H1 (cell line): Measurements from ENCODE around the gene USP37. TPM values are rescaled to one million over a fixed set of nuclear protein-coding genes. Genes with fewer than 3 reads are reported as not detected.

Experiments
- CTCF ChIA-PET: fragments of 300-600 bp; sonication (Branson Sonifier 250); formaldehyde crosslinking; loops from one replicate; lab custom pipeline; 2021; ENCODE audit not compliant: partially characterized antibody; lab: Charles Lee
- POLR2A ChIA-PET: fragments of 300-600 bp; sonication (Branson Sonifier 250); formaldehyde crosslinking; loops from one replicate; lab custom pipeline; 2021; ENCODE audit warnings: inconsistent platforms; ENCODE audit not compliant: partially characterized antibody; lab: Charles Lee
- DNase-seq, 2 experiments: peaks; one replicate each; pipeline versions ENCODE4 v3.0.0 to v3.0.0-alpha.2; 2010 to 2022; ENCODE audit warnings: low spot score in 2 of 2, low read depth in 1 of 2, mixed read lengths in 1 of 2
- FAIRE-seq: peaks from 2 replicates; lab custom pipeline; 2011; peaks lifted over from hg19 to GRCh38; lab: Jason Lieb, UNC
- H2AFZ ChIP-seq: 2 replicates; pipeline ENCODE4 v1.8.1; 2012; ENCODE audit warnings: low read length, inconsistent platforms
- H2AK5ac ChIP-seq: 2 replicates; pipeline ENCODE4 v1.6.1; 2013; ENCODE audit warnings: low read depth, low read length
- H2BK120ac ChIP-seq: replicated peaks from 2 replicates; pipeline ENCODE3; 2013; ENCODE audit warnings: low read depth, low read length, inconsistent platforms
- H2BK12ac ChIP-seq: 2 replicates; pipeline ENCODE4 v1.6.1; 2013; ENCODE audit warnings: low read depth, low read length
- H2BK15ac ChIP-seq: 2 replicates; pipeline ENCODE4 v1.6.1; 2013; ENCODE audit warnings: low read length
- H2BK20ac ChIP-seq: 2 replicates; pipeline ENCODE4 v1.6.1; 2013; ENCODE audit warnings: low read length
- H2BK5ac ChIP-seq: 2 replicates; pipeline ENCODE4 v1.6.1; 2013; ENCODE audit warnings: low read depth, low read length
- H3K14ac ChIP-seq: 2 replicates; pipeline ENCODE4 v1.6.1; 2013; ENCODE audit warnings: inconsistent platforms; ENCODE audit not compliant: insufficient read length
- H3K18ac ChIP-seq: 2 replicates; pipeline ENCODE4 v1.6.1; 2013; ENCODE audit warnings: low read length; ENCODE audit errors: extremely low read depth
- H3K23ac ChIP-seq: 2 replicates; pipeline ENCODE4 v1.6.1; 2013; ENCODE audit warnings: inconsistent platforms; ENCODE audit not compliant: insufficient read length
- H3K23me2 ChIP-seq: 2 replicates; pipeline ENCODE4 v1.6.1; 2013; ENCODE audit warnings: low read depth, low read length
- H3K27ac ChIP-seq: 2 replicates; pipeline ENCODE4 v1.6.1; 2011; ENCODE audit warnings: low read depth, low read length, inconsistent platforms
- H3K27me3 ChIP-seq, 4 experiments: replicated peaks in 1 of 4; 1 replicate in 1 of 4; 2 replicates in 3 of 4; pipeline versions ENCODE4 v1.6.1 to v1.8.1; 2011 to 2013; ENCODE audit warnings: low read length in 3 of 4, mild to moderate bottlenecking in 3 of 4, inconsistent platforms in 2 of 4, mixed read lengths in 2 of 4, moderate library complexity in 1 of 4; ENCODE audit not compliant: control insufficient read depth in 3 of 4, insufficient read depth in 3 of 4; ENCODE audit errors: extremely low read depth in 1 of 4
- H3K36me3 ChIP-seq, 4 experiments: 2 replicates each; pipeline versions ENCODE4 v1.6.1 to v1.8.1; 2011 to 2013; ENCODE audit warnings: mild to moderate bottlenecking in 4 of 4, low read length in 3 of 4, moderate library complexity in 2 of 4, control low read depth in 1 of 4, inconsistent platforms in 1 of 4; ENCODE audit not compliant: insufficient read depth in 4 of 4, control insufficient read depth in 2 of 4
- H3K4ac ChIP-seq: replicated peaks from 2 replicates; pipeline ENCODE3; 2013; ENCODE audit warnings: low read length, low read depth, mixed read lengths, inconsistent platforms; ENCODE audit not compliant: insufficient read length
- H3K4me1 ChIP-seq, 4 experiments: replicated peaks in 1 of 4; 1 replicate in 1 of 4; 2 replicates in 3 of 4; pipeline versions ENCODE4 v1.6.1 to v1.8.1; 2011 to 2013; ENCODE audit warnings: low read length in 3 of 4, inconsistent platforms in 2 of 4, mixed read lengths in 1 of 4; ENCODE audit not compliant: insufficient read depth in 4 of 4, control insufficient read depth in 3 of 4
- H3K4me2 ChIP-seq, 2 experiments: 2 replicates each; pipeline versions ENCODE4 v1.6.1 to v1.8.1; 2011 to 2013; ENCODE audit warnings: low read depth in 2 of 2, low read length in 2 of 2, control low read depth in 1 of 2, inconsistent platforms in 1 of 2, mild to moderate bottlenecking in 1 of 2; ENCODE audit not compliant: insufficient read depth in 1 of 2
- H3K4me3 ChIP-seq, 4 experiments: fragments of 200-600, 300-600 bp in 1 of 4; sonication (generic), shearing (Covaris generic), sonication (Bioruptor Twin) in 1 of 4; 2 replicates each; pipeline versions ENCODE4 v1.5.1 to v1.8.1; 2011 to 2016; ENCODE audit warnings: low read length in 4 of 4, low read depth in 3 of 4, control low read depth in 2 of 4, inconsistent platforms in 2 of 4, mild to moderate bottlenecking in 2 of 4, mixed read lengths in 1 of 4, moderate library complexity in 1 of 4; ENCODE audit not compliant: insufficient read depth in 2 of 4; ENCODE audit errors: extremely low read depth in 1 of 4
- H3K56ac ChIP-seq: replicated peaks from 2 replicates; pipeline ENCODE3; 2013; ENCODE audit warnings: low read depth, mild to moderate bottlenecking, mixed read lengths, low read length, inconsistent platforms; ENCODE audit not compliant: insufficient read length
- H3K79me1 ChIP-seq: 2 replicates; pipeline ENCODE4 v1.6.1; 2013; ENCODE audit warnings: low read depth, low read length, control low read depth
- H3K79me2 ChIP-seq, 2 experiments: 2 replicates each; pipeline versions ENCODE4 v1.6.1 to v1.8.1; 2012 to 2013; ENCODE audit warnings: low read length in 2 of 2, mild to moderate bottlenecking in 2 of 2, inconsistent platforms in 1 of 2; ENCODE audit not compliant: insufficient read depth in 2 of 2, control insufficient read depth in 1 of 2
- H3K9ac ChIP-seq, 4 experiments: replicated peaks in 1 of 4; 1 replicate in 1 of 4; 2 replicates in 3 of 4; pipeline versions ENCODE4 v1.6.1 to v1.8.1; 2011 to 2013; ENCODE audit warnings: low read depth in 3 of 4, low read length in 3 of 4, control low read depth in 2 of 4, mild to moderate bottlenecking in 2 of 4, moderate library complexity in 2 of 4, inconsistent platforms in 1 of 4; ENCODE audit errors: extremely low read depth in 1 of 4
- H3K9me3 ChIP-seq, 2 experiments: 2 replicates each; pipeline versions ENCODE4 v1.6.1 to v1.8.1; 2012 to 2013; ENCODE audit warnings: mild to moderate bottlenecking in 2 of 2, moderate library complexity in 2 of 2, control low read depth in 1 of 2, inconsistent platforms in 1 of 2, low read depth in 1 of 2, low read length in 1 of 2, mixed read lengths in 1 of 2; ENCODE audit not compliant: insufficient read depth in 2 of 2
- H4K20me1 ChIP-seq, 2 experiments: replicated peaks in 1 of 2; 2 replicates each; pipeline versions ENCODE3 to v1.8.1; 2011 to 2013; ENCODE audit warnings: inconsistent platforms in 2 of 2, low read length in 2 of 2, mild to moderate bottlenecking in 1 of 2; ENCODE audit not compliant: insufficient read depth in 2 of 2, control insufficient read depth in 1 of 2
- H4K5ac ChIP-seq: 2 replicates; pipeline ENCODE4 v1.6.1; 2013; ENCODE audit warnings: low read length, low read depth, mixed read lengths, inconsistent platforms; ENCODE audit not compliant: insufficient read length
- H4K8ac ChIP-seq: 2 replicates; pipeline ENCODE4 v1.8.0; 2013; ENCODE audit warnings: mild to moderate bottlenecking, moderate library complexity, low read length, inconsistent platforms; ENCODE audit not compliant: insufficient read depth; ENCODE audit errors: extremely low read depth
- H4K91ac ChIP-seq: replicated peaks from 2 replicates; pipeline ENCODE3; 2013; ENCODE audit warnings: low read length, mixed read lengths, inconsistent platforms; ENCODE audit not compliant: insufficient read length
- SUZ12 ChIP-seq: fragments of 200-600 bp; sonication (generic); IDR thresholded peaks from 2 replicates; pipeline ENCODE4 v1.6.1; 2012; ENCODE audit warnings: mild to moderate bottlenecking, inconsistent platforms, low read length, moderate library complexity, mixed read lengths
- USF2 ChIP-seq: IDR thresholded peaks from 2 replicates; pipeline ENCODE4 v1.6.1; 2011; ENCODE audit warnings: low read length, improper control_type of control experiment
- WGBS, 2 experiments: shearing (Covaris generic) in 1 of 2; methylation state at CpG; one replicate each; pipeline versions ENCODE4 v1.1.6 to v1.1.7; 2013 to 2015; ENCODE audit warnings: low lambda C conversion rate in 2 of 2, mixed read lengths in 2 of 2, inconsistent platforms in 1 of 2, low coverage in 1 of 2, missing lambda C conversion rate in 1 of 2; ENCODE audit not compliant: insufficient replicate concordance in 2 of 2, insufficient coverage in 1 of 2, insufficient read length in 1 of 2; ENCODE audit errors: extremely low coverage in 1 of 2, missing lambda C conversion rate in 1 of 2; 5-methylcytosine and 5-hydroxymethylcytosine counted together
- polyA plus RNA-seq, 7 experiments: library from polyadenylated mRNA; depleted of rRNA in 3 of 7; stranded (reverse) in 5 of 7; unstranded in 2 of 7; fragments of >200 nt in 5 of 7; fragments of 200-250 nt in 2 of 7; gene quantifications; 1 replicate in 5 of 7; 2 replicates in 1 of 7; 4 replicates in 1 of 7; pipeline versions ENCODE4 v1.2.1 to v1.2.3, GENCODE V29; 2011 to 2013; ENCODE audit warnings: missing spikeins in 2 of 7, mixed read lengths in 2 of 7
- total RNA-seq: library from RNA; stranded (reverse); fragmentation: NEBNext Ultra II Directional; extraction: Animal tissue kit (Norgen Biotek cat#: 25700); gene quantifications from 2 replicates; pipeline ENCODE4 v1.2.1, GENCODE V29; 2021
- TF ChIP-seq, protein P1 (sequence below): IDR thresholded peaks from 2 replicates; pipeline ENCODE4 v1.6.1; 2012; ENCODE audit warnings: inconsistent platforms

The USP37 gene
- total and polyA plus RNA-seq, 2 of the 8 experiments (the other 6 are each of a cell fraction or from before 2014, with no cell fraction given), result 3.8 to 29.1 TPM

DNA sequence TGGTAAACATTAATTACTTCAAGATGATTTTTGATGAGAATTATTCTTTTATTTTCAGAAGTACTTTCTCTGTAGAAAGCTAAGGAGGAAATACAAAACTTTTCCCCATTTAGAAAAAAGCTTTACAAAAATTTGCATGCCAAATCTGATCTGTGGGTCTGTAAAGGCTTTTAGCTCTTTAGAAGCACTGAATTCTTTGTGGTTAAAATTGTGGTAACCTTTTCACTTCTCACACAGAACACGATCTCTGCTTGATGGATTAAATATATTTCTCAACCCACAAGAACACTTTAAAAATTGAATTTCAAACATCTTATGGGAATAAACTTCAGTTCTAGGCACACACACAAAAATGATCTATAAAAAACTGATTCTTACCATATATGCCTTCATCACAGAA, 85.5 kb downstream of the USP37 start:
- H3K27me3 ChIP-seq, result no peaks in the 10 kb centered on the region
- H3K9ac ChIP-seq, result no peak overlapping the region
- no peak overlapping the region for H3K14ac ChIP-seq
- H3K9me3 ChIP-seq, result no peaks in the 10 kb centered on the region
- H2AFZ ChIP-seq, result no peak overlapping the region
- no peak overlapping the region for H2BK20ac ChIP-seq
- H3K4me2 ChIP-seq, result no peak overlapping the region
- H2AK5ac ChIP-seq, result no peak overlapping the region
- no peak overlapping the region for H2BK12ac ChIP-seq
- FAIRE-seq (no peak), DNase-seq (no peak)
- H3K4me3 ChIP-seq, result no peak overlapping the region
- POLR2A ChIA-PET, result no interaction called here
- H4K8ac ChIP-seq, result no peak overlapping the region
- H4K20me1 ChIP-seq, result no peaks in the 10 kb centered on the region
- no peak overlapping the region for H4K91ac ChIP-seq
- CTCF ChIA-PET, result no interaction called here
- H3K56ac ChIP-seq, result no peak overlapping the region
- H3K36me3 ChIP-seq, result peaks cover 3 to 43% (median 23%) of the 10 kb centered on the region in 4 experiments; a peak in 5 of 8 replicates
- no peaks in the 10 kb centered on the region for H3K79me1 ChIP-seq
- no peak overlapping the region for H3K23ac ChIP-seq
- no peak overlapping the region for H2BK5ac ChIP-seq
- no peaks in the 10 kb centered on the region for H3K79me2 ChIP-seq
- H2BK15ac ChIP-seq, result no peak overlapping the region
- H3K27ac ChIP-seq, result no peak overlapping the region
- H3K23me2 ChIP-seq, result no peaks in the 10 kb centered on the region
- TF ChIP-seq USF2, result no peak
- TF ChIP-seq, protein P1, sequence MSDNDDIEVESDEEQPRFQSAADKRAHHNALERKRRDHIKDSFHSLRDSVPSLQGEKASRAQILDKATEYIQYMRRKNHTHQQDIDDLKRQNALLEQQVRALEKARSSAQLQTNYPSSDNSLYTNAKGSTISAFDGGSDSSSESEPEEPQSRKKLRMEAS, result no peak
- no peak for TF ChIP-seq SUZ12
- no peak overlapping the region for H2BK120ac ChIP-seq
- no peaks in the 10 kb centered on the region for H3K4me1 ChIP-seq
- no peak overlapping the region for H3K18ac ChIP-seq
- no peak overlapping the region for H3K4ac ChIP-seq
- WGBS, 2 experiments, result 91% methylated on average over 1 of the region's 1 CpG; no CpG with 5 or more reads in 1 of the 2 experiments
- no peak overlapping the region for H4K5ac ChIP-seq
